GM12878 (cell line): ENCODE results near the gene IL22.

Experiments
- CEBPB ChIP-seq, 2 experiments: fragments of 150-350 bp in 1 of 2; IDR thresholded peaks; 2 replicates each; pipeline ENCODE4 v1.6.1; 2012 to 2014; ENCODE audit warnings: low read depth in 2 of 2, low read length in 2 of 2, borderline replicate concordance in 1 of 2, inconsistent platforms in 1 of 2
- IRF3 ChIP-seq: fragments of 450-650 bp; IDR thresholded peaks from 2 replicates; pipeline ENCODE4 v1.6.1; 2014; ENCODE audit warnings: mild to moderate bottlenecking
- MYC ChIP-seq: IDR thresholded peaks from 2 replicates; pipeline ENCODE4 v1.6.1; 2011; ENCODE audit warnings: mild to moderate bottlenecking, low read length, moderate library complexity, inconsistent platforms; ENCODE audit not compliant: insufficient read depth, insufficient replicate concordance, insufficient read length, severe bottlenecking
- POLR2A ChIP-seq: IDR thresholded peaks from 2 replicates; pipeline ENCODE4 v1.6.1; 2011; ENCODE audit warnings: low read depth, mild to moderate bottlenecking, low read length
- STAT1 ChIP-seq: fragments of 450-650 bp; conservative IDR thresholded peaks from 2 replicates; pipeline ENCODE4 v1.6.1; 2014; ENCODE audit warnings: antibody characterized with exemption, mild to moderate bottlenecking
- TAF1 ChIP-seq: IDR thresholded peaks from 2 replicates; pipeline ENCODE4 v1.6.1; 2011; ENCODE audit warnings: mild to moderate bottlenecking, low read depth, low read length, borderline replicate concordance
- TARDBP ChIP-seq: IDR thresholded peaks from 2 replicates; pipeline ENCODE4 v1.6.1; 2016; ENCODE audit warnings: borderline replicate concordance
- USF2 ChIP-seq: IDR thresholded peaks from 2 replicates; pipeline ENCODE4 v1.6.1; 2011; ENCODE audit warnings: low read depth, low read length, improper control_type of control experiment, borderline replicate concordance
- ZSCAN29 ChIP-seq: fragments of 450-650 bp; IDR thresholded peaks from 2 replicates; pipeline ENCODE4 v1.6.1; 2017; ENCODE audit warnings: mild to moderate bottlenecking, moderate library complexity
- TF ChIP-seq, protein P1 (sequence below): IDR thresholded peaks from 2 replicates; pipeline ENCODE4 v1.6.1; 2011; ENCODE audit warnings: borderline replicate concordance, low read depth, mild to moderate bottlenecking, moderate library complexity, mixed read lengths, low read length; ENCODE audit not compliant: insufficient read depth; ENCODE audit errors: extremely low read length
- TF ChIP-seq, protein P2 (sequence below), 3 experiments: IDR thresholded peaks in 2 of 3; conservative IDR thresholded peaks in 1 of 3; 2 replicates each; pipeline ENCODE4 v1.5.1; 2011; ENCODE audit warnings: low read depth in 3 of 3, low read length in 3 of 3, mild to moderate bottlenecking in 3 of 3, control low read depth in 2 of 3, moderate library complexity in 2 of 3, inconsistent platforms in 1 of 3, mixed read lengths in 1 of 3; ENCODE audit not compliant: control insufficient read depth in 2 of 3, insufficient read depth in 1 of 3; ENCODE audit errors: extremely low read depth in 1 of 3
- TF ChIP-seq, protein P3 (sequence below): IDR thresholded peaks from 2 replicates; pipeline ENCODE4 v1.6.1; 2012; ENCODE audit warnings: low read depth, low read length, improper control_type of control experiment

- TF ChIP-seq, protein P1, sequence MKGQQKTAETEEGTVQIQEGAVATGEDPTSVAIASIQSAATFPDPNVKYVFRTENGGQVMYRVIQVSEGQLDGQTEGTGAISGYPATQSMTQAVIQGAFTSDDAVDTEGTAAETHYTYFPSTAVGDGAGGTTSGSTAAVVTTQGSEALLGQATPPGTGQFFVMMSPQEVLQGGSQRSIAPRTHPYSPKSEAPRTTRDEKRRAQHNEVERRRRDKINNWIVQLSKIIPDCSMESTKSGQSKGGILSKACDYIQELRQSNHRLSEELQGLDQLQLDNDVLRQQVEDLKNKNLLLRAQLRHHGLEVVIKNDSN = no peak
- TF ChIP-seq, protein P2, sequence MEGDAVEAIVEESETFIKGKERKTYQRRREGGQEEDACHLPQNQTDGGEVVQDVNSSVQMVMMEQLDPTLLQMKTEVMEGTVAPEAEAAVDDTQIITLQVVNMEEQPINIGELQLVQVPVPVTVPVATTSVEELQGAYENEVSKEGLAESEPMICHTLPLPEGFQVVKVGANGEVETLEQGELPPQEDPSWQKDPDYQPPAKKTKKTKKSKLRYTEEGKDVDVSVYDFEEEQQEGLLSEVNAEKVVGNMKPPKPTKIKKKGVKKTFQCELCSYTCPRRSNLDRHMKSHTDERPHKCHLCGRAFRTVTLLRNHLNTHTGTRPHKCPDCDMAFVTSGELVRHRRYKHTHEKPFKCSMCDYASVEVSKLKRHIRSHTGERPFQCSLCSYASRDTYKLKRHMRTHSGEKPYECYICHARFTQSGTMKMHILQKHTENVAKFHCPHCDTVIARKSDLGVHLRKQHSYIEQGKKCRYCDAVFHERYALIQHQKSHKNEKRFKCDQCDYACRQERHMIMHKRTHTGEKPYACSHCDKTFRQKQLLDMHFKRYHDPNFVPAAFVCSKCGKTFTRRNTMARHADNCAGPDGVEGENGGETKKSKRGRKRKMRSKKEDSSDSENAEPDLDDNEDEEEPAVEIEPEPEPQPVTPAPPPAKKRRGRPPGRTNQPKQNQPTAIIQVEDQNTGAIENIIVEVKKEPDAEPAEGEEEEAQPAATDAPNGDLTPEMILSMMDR (IDR thresholded peaks at IDR 0.05 in 2 of 3, conservative IDR thresholded peaks at IDR 0.05 in 1 of 3; ENCODE audit: control insufficient read depth in 2 of 3, extremely low read depth in 1 of 3, insufficient read depth in 1 of 3, low read depth in 3 of 3, low read length in 3 of 3) = no peak
- TF ChIP-seq ZSCAN29 = no peak
- TF ChIP-seq POLR2A = no peak
- no peak for TF ChIP-seq USF2
- no peak for TF ChIP-seq TARDBP
- no peak for TF ChIP-seq TAF1
- no peak for TF ChIP-seq STAT1
- no peak for TF ChIP-seq IRF3
- TF ChIP-seq, protein P3, sequence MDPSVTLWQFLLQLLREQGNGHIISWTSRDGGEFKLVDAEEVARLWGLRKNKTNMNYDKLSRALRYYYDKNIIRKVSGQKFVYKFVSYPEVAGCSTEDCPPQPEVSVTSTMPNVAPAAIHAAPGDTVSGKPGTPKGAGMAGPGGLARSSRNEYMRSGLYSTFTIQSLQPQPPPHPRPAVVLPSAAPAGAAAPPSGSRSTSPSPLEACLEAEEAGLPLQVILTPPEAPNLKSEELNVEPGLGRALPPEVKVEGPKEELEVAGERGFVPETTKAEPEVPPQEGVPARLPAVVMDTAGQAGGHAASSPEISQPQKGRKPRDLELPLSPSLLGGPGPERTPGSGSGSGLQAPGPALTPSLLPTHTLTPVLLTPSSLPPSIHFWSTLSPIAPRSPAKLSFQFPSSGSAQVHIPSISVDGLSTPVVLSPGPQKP = no peak
- TF ChIP-seq MYC = no peak
- no peak for TF ChIP-seq CEBPB (IDR thresholded peaks at IDR 0.05; ENCODE audit: borderline replicate concordance in 1 of 2, low read depth in 2 of 2, low read length in 2 of 2)
Measured at GRCh38 chr12:68280240-68280639, 26.8 kb upstream of the IL22 start.
